HG02852 (cell line): ENCODE data around the gene KIF12.
"Not testable (repeated sequence)": the region's sequence is repeated elsewhere in the genome, so short reads cannot be mapped to it uniquely, and the experiment has no call there.

Source experiments
- ATAC-seq: cut with Tn5 transposase; IDR thresholded peaks from one replicate; pipeline ENCODE4 v1.9.1; 2021; ENCODE audit warnings: mild to moderate bottlenecking, moderate library complexity; ENCODE audit not compliant: unreplicated experiment

Gene KIF12

DNA sequence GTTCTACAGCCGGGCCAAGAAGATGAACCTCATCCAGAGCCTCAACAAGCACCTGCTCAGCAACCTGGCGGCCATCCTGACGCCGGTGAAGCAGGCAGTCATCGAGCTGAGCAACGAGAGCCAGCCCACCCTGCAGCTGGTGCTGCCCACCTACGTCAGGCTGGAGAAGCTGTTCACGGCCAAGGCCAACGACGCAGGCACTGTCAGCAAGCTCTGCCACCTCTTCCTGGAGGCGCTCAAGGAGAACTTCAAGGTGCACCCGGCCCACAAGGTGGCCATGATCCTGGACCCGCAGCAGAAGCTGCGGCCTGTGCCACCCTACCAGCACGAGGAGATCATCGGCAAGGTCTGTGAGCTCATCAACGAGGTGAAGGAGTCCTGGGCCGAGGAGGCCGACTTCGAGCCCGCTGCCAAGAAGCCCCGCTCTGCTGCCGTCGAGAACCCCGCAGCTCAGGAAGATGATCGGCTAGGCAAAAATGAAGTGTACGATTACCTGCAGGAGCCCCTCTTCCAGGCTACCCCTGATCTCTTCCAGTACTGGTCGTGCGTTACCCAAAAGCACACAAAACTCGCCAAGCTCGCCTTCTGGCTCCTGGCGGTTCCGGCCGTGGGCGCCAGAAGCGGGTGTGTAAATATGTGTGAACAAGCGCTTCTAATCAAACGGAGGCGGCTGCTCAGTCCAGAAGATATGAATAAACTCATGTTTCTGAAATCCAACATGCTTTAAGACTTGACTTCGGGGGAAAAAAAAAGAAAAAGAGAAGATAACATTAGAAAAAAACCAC lies 49.5 kb downstream of the KIF12 start:
- no peak for ATAC-seq

DNA sequence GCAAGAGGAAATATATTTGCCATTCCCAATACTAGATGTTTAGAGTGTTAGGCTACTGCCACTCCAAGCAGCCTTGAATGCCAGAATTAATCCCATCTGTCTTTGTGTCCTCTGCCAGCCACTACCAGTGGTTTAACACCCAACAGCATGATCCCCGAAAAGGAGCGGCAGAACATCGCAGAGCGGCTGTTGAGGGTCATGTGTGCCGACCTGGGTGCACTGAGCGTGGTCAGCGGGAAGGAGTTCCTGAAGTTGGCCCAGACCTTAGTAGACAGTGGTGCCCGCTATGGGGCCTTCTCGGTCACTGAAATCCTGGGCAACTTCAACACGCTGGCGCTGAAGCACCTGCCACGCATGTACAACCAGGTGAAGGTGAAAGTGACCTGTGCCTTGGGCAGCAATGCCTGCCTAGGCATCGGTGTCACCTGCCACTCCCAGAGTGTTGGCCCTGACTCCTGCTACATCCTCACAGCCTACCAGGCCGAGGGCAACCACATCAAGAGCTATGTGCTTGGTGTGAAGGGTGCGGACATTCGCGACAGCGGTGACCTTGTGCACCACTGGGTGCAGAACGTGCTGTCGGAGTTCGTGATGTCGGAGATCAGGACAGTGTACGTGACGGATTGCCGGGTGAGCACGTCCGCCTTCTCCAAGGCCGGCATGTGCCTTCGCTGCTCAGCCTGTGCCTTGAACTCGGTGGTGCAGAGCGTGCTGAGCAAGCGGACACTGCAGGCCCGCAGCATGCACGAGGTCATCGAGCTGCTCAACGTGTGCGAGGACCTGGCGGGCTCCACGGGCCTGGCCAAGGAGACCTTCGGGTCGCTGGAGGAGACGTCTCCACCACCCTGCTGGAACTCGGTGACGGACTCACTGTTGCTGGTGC lies 50.3 kb downstream of the KIF12 start:
- no peak for ATAC-seq

DNA sequence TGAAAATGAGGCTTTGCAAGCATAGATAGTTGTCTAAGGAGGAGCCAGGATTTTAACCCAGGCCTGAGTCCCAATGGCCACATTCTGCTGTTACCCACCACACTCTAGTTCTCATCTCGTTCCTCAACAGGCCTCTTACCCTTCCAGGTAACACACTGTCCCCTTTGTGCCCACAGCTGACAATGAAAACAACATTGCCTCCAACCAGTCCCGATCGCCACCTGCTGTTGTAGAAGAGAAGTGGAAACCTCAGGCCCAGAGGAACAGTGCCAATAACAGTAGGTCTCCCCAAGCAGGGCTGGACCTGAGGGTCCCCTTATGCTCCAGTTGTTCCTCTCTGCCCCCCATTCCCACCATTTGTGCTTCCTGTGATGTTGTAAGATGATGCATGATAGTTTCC lies 51.4 kb downstream of the KIF12 start:
- ATAC-seq = no peak

DNA sequence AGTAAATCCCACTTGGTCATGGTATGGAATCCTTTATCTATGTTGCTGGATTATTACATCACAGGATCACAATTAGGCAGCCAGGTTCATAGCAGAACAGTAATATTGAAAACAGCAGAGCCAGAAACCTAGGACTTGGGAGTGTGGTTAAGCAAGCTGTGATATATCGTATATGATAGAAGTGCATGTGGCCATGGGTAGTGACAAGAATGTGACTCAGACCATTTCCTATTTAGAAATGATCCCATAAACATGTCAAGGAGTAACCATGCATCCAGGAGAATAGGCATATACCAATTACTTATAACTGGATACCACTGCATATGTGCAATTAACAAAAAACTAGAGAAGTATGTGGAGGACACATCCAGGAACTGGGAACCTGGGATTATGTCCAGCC lies 52.2 kb downstream of the KIF12 start:
- ATAC-seq = no peak

DNA sequence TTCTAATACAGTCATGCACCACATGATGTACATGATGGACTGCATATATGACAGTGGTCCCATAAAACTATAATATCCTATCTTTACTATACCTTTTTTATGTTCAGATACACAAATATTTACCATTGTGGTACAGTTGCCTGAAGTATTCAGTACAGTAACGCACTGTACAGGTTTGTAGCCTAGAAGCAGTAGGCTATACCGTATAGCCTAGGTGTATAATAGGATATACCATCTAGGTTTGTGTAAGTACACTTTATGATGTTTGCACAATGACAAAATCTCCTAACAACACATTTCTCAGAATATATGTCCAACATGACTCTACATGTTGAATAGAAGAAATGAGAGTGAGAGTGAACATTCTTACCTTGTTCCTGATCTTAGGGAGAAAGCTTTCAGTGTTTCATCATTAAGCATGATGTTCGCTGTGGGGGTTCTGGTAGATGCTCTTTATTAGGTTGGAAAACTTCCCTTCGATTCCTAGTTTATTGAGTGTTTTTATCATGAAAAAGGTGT lies 52.8 kb downstream of the KIF12 start:
- no peak for ATAC-seq

DNA sequence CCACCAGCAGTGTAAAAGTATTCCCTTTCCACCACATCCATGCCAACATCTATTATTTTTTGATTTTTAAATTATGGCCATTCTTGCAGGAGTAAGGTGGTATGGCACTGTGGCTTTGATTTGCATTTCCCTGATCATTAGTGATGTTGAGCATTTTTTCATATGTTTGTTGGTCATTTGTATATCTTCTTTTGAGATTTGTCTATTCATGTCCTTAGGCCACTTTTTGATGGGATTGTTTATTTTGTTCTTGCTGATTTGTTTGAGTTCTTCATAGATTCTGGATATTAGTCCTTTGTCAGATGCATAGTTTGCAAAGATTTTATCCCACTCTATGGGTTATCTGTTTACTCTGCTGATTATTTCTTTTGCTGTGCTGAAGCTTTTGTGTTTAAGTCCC lies 55.4 kb downstream of the KIF12 start:
- not testable (repeated sequence) for ATAC-seq
